Measurements from ENCODE around the gene CAPN12.

DNA sequence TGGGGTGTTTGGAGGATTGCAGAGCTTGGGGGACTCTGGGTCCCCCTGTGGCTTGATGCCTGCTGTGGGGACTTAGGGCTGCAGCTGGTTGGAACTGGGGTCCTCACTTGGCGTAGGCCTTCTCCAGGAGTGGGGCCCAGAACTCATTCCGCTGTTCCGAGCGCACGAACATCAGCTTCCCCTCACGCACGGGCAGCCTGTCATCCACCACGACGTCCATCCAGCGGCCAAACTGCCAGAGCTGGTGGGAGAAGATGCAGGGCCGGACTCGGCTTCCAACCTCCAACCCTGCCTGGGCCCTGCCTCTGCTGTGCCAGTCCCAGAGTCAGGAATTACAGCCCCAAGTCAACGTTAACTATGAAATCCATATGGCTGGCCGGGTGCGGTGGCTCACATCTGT is 2.6 kb downstream of the CAPN12 start:
- TF ChIP-seq POLR2A (IDR thresholded peaks at IDR 0.05) (no peak), POLR2AphosphoS5 (IDR thresholded peaks at IDR 0.05) (no peak)
- TF ChIP-seq, protein P1, sequence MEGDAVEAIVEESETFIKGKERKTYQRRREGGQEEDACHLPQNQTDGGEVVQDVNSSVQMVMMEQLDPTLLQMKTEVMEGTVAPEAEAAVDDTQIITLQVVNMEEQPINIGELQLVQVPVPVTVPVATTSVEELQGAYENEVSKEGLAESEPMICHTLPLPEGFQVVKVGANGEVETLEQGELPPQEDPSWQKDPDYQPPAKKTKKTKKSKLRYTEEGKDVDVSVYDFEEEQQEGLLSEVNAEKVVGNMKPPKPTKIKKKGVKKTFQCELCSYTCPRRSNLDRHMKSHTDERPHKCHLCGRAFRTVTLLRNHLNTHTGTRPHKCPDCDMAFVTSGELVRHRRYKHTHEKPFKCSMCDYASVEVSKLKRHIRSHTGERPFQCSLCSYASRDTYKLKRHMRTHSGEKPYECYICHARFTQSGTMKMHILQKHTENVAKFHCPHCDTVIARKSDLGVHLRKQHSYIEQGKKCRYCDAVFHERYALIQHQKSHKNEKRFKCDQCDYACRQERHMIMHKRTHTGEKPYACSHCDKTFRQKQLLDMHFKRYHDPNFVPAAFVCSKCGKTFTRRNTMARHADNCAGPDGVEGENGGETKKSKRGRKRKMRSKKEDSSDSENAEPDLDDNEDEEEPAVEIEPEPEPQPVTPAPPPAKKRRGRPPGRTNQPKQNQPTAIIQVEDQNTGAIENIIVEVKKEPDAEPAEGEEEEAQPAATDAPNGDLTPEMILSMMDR (IDR thresholded peaks at IDR 0.05) = no peak
